ENCODE results near the gene TNIK. TPM values are rescaled to one million over a fixed set of nuclear protein-coding genes. Genes with fewer than 3 reads are reported as not detected.

The TNIK gene
- 9.3 TPM for polyA plus RNA-seq (2013, experiment 1 of 2; ENCODE audit: insufficient read length)
- polyA plus RNA-seq (2013, experiment 2 of 2; ENCODE audit: insufficient read length), result 9.7 TPM

DNA sequence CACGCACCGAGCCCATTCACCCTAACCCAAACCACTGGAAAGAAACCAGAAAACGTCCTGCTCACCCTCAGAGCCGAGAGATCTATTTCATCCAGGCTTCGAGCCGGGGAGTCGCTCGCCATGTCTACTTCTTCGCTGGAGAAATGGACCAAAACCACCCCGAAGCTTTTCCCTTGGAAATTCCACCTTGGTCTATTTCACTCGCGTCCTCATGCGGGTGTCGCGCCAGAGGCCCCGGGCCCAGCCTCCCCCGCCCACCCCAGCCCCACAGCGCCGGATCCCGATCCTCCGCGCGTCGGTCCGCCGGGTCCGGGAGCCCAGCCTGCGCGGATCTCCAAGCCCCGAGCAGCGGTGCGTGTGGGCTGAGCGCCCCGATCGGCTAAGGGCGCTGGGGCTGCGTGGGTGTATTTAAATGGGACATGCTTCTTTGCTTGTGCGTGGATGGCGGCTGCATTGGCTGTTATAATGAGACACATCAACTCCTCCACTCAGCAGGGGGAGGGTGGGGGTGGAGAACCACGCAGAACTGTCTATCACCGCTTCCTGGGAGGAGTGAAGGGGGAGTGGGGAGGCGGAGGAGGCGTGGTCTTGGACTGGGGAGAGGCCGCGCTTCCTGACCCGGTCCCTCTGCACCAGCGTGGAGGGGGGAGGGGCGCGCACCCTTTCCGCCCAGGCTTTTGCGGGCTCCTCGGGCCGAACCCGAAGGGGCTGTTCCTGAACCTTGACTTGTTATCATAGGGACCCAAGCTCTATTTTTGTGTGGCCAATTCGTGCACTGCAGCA, at the start of gene TNIK:
TNIK (minus strand) TSS at position 464 of the 783 bp plus-strand sequence; CDS start at position 122, 342 bp downstream.
- DNase-seq, result peak; percentile 88

- DNase-seq, result no peak
Measured at GRCh38 chr3:171508676-171509075, 48.5 kb upstream of the TNIK start.

GRCh38 chr3:171508206-171508605, 48.0 kb upstream of the TNIK start:
- no peak for DNase-seq

DNA sequence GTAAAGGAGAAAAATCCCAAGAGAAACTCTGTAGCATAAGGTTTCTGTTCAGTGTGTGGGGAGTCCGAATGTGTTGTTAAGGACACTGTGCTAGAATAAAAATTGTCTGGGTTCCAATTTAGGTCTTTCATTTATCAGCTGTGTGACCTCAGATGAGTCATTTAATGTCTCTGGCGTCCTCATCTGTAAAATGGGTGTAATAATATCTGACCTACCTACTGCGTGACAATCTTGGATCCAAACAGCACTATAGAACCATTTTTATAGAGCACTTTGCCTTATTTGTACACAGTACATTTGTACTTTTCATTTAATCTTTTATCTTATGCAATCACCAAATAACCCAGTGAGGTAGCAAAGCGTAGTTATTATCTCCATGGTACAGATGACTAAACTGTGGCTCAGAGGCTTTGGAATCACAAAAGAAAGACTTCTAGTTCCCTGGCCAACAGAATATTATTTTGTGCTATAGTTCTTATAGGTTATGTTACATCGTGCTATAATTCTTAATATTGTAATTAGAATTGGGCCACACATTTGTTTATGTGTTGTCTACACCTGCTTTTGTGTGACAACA, 46.6 kb upstream of the TNIK start:
- DNase-seq, result no peak

GRCh38 chr3:171505822-171506333, 45.7 kb upstream of the TNIK start:
- DNase-seq, result no peak

DNA sequence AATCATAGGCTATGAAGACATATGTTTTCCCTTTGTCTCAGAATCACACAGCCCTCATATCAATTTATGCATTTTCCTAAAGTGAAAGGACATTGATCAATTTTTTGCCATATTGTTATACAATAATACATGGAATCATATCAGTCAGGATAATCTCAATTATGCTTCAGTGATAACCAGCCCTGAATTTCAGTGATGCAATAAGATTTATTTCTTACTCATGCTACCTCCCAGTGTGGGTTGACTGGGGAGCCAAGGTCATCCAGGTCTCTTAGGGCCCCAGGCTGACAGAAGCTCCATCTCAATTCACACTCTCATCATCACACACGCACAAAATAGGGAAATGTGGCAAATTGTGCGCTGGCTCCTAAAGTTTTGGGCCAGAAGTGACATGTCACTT, 44.2 kb upstream of the TNIK start:
- no peak for DNase-seq

DNA sequence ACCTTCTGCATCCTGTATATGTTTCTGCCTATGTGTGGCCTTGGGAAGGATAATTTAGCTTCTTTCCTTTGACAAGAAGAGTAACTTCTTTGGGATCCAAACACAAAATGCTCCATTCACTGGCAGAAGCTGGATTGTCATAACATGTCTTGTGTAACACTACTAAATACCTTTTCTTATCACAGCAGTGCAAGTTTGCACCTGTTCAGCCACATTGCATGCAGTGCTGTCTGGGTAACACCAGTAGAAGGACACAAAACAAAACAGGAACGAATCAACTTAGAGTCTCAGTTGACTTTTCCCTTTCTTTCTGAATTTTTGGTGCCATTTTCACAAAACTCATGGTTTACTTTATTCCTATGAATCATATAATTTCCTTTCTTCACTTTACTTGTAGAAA, 43.6 kb upstream of the TNIK start:
- DNase-seq, result no peak

GRCh38 chr3:171498921-171499320, 38.7 kb upstream of the TNIK start:
- no peak for DNase-seq

- no peak for DNase-seq
Measured at GRCh38 chr3:171497468-171497867, 37.3 kb upstream of the TNIK start.

GRCh38 chr3:171495413-171495812, 35.2 kb upstream of the TNIK start:
- DNase-seq, result no peak

- DNase-seq, result no peak
Measured at GRCh38 chr3:171494457-171495109, 34.4 kb upstream of the TNIK start.

DNA sequence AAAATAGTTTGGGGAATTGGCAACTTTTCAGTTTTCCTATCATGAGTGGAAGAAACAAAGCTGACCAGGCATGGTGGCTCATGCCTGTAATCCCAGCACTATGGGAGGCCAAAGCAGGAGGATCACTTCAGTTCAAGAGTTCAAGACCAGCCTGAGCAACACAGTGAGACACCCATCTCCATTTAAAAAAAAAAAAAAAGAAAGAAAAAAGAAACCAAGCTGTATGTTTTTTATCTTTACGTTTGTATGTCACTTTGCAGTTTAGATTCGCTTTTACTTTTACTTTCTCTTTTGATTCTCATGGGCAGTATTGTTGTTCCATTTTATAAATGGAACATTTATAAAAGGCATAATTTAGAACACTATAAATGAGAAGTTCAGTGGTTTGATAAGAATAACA, 31.2 kb upstream of the TNIK start:
- DNase-seq, result no peak

- no peak for DNase-seq
Measured at GRCh38 chr3:171490901-171491300, 30.7 kb upstream of the TNIK start.

DNA sequence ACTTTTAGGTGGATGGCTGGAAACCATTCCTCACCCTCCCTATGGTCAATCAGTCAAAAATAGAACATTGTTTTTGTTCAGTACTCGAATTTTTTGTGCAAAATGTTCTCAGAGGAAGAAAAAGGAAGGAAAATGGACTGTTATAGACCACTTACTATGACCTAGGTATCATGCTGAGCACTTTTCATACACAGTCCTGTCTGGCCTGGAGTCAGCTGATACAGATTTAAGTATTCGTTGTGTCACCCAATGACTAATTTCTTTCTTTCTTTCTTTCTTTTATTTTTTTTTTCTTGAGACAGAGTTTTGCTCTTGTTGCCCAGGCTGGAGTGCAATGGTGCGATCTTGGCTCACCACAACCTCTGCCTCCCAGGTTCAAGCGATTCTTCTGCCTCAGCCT, 29.1 kb upstream of the TNIK start:
- no peak for DNase-seq

GRCh38 chr3:171488479-171488878, 28.3 kb upstream of the TNIK start:
- no peak for DNase-seq

DNA sequence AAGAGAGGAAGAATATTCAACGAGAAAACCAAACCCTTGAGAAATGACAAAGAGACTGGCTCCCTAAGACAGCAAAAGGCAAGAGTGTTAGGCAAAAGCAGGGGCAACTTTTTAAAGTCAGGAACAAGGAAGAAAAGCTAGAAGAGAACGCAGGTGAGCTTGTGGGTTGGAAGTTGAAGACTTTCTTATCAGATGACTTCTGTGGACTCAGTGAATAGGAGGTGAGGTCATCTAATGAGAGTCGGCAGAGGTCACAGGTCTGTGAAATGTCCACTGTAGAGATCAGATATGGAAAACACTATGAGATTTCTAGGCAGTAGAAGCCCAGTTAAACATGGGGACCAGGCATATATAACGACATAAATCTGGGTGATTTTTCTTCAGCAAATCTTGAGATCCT, 27.2 kb upstream of the TNIK start:
- DNase-seq, result no peak

DNA sequence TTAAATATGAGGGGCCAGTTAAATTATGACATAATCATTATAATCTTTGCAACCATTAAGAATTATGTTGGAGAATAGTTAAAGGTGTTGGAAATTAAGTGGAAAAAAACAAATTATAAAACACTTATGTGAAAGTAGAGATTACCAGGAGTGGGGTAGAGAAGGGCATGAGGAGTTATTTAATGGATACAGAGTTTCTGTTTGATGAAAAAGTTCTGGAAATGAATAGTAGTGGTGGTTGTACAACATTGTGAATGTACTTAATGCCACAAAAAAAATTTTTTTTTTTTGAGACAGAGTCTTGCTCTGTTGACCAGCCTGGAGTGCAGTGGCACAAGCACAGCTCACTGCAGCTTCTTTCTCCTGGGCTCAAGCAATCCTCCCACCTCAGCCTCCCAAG, 25.1 kb upstream of the TNIK start:
- no peak for DNase-seq

- no peak for DNase-seq
Measured at GRCh38 chr3:171481011-171481410, 20.8 kb upstream of the TNIK start.

GRCh38 chr3:171480526-171480925, 20.3 kb upstream of the TNIK start:
- DNase-seq, result no peak

DNA sequence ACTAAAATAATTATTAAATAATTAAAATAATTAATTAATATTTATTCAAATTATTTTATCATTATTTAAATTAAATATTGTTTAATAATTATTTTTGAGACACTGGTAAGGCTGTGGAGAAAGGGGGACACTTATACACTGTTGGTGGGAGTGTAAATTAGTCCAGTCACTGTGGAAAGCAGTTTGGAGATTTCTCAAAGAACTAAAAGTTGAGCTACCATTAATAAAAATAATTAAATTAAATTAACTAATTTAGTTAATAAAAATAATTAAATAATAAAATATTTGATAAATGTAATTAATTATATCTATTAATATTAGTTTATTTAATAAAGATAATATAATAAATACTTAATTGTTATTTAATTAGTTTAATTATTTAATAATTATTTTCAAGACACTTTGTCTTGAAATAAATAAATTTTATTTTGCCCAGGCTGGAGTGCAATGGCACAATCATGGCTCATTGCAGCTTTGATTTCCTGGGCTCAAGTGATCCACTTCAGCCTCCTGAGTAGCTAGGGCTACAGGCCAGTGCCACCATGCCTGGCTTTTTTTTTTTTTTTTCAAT, 16.4 kb upstream of the TNIK start:
- no peak for DNase-seq

- DNase-seq, result no peak
Measured at GRCh38 chr3:171472552-171472951, 12.3 kb upstream of the TNIK start.

DNA sequence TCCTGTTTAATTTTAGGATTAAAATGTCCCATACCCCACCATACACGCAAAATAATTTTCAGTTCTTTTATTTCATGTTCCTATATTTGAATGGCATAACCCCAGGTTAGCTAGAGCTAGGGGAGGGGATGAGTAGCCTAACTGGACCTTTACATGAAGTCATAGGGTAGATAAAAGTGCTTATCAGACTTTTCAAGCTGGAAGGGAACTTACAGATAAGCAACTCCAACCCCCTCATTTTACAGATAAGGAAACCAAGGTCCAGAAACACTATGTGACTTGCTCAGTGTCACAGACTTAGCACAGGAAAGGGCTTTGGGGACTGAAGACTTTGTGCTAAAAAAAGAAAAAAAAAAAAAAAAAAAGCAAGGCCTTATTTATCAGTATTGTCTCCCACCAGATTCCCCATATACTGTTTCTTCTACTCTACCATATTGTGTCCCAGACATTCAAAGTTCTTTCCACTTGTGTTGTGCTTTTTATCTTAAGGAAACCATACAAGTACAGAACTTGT, 10.6 kb upstream of the TNIK start:
- DNase-seq, result no peak

- no peak for DNase-seq
Measured at GRCh38 chr3:171469376-171469775, 9.2 kb upstream of the TNIK start.
